Hepatocyte (in vitro differentiated cells): Measurements from ENCODE around the gene TAF8. TPM values are rescaled to one million over a fixed set of nuclear protein-coding genes. Genes with fewer than 3 reads are reported as not detected.

ENCODE experiments used
- DNase-seq: peaks from one replicate; pipeline ENCODE4 v3.0.0-alpha.2; 2016; ENCODE audit warnings: low spot score
- H2AFZ ChIP-seq: fragments of 200-600 bp; sonication (generic); 2 replicates; pipeline ENCODE4 v1.6.0; 2016; ENCODE audit warnings: antibody characterized with exemption, mild to moderate bottlenecking
- H3K27ac ChIP-seq: fragments of 200-600 bp; sonication (generic); 2 replicates; pipeline ENCODE4 v1.5.1; 2016; ENCODE audit warnings: mild to moderate bottlenecking
- H3K27me3 ChIP-seq: fragments of 200-600 bp; sonication (generic); 2 replicates; pipeline ENCODE4 v1.6.1; 2016
- H3K36me3 ChIP-seq: fragments of 200-600 bp; sonication (generic); replicated peaks from 2 replicates; pipeline ENCODE4 v1.5.1; 2016; ENCODE audit warnings: low read depth; ENCODE audit not compliant: insufficient read depth
- H3K4me1 ChIP-seq: fragments of 200-600 bp; sonication (generic); 2 replicates; pipeline ENCODE4 v1.5.1; 2016; ENCODE audit warnings: mild to moderate bottlenecking, moderate library complexity; ENCODE audit not compliant: insufficient read depth
- H3K4me2 ChIP-seq: fragments of 200-600 bp; sonication (generic); 2 replicates; pipeline ENCODE4 v1.6.0; 2016
- H3K4me3 ChIP-seq: fragments of 200-600 bp; sonication (generic); 2 replicates; pipeline ENCODE4 v1.5.1; 2016; ENCODE audit warnings: mild to moderate bottlenecking
- H3K79me2 ChIP-seq: fragments of 200-600 bp; sonication (generic); 2 replicates; pipeline ENCODE4 v1.6.0; 2017; ENCODE audit warnings: mild to moderate bottlenecking
- H3K9me2 ChIP-seq: fragments of 200-600 bp; sonication (generic); replicated peaks from 2 replicates; pipeline ENCODE4 v1.6.0; 2017; ENCODE audit warnings: mild to moderate bottlenecking; ENCODE audit not compliant: insufficient read depth
- H3K9me3 ChIP-seq: fragments of 200-600 bp; sonication (generic); 2 replicates; pipeline ENCODE4 v1.5.1; 2016; ENCODE audit warnings: low read depth, mild to moderate bottlenecking
- H4K20me1 ChIP-seq: fragments of 200-600 bp; sonication (generic); 2 replicates; pipeline ENCODE4 v1.6.0; 2016; ENCODE audit warnings: mild to moderate bottlenecking; ENCODE audit not compliant: insufficient read depth, poor library complexity, severe bottlenecking
- CTCF ChIP-seq: fragments of 200-600 bp; sonication (generic); IDR thresholded peaks from 2 replicates; pipeline ENCODE4 v1.5.1; 2016; ENCODE audit warnings: antibody characterized with exemption, mild to moderate bottlenecking; ENCODE audit not compliant: poor library complexity
- EZH2 ChIP-seq: fragments of 200-600 bp; sonication (generic); IDR thresholded peaks from 2 replicates; pipeline ENCODE4 v1.6.1; 2016; ENCODE audit warnings: antibody characterized with exemption, mild to moderate bottlenecking, borderline replicate concordance
- EZH2phosphoT487 ChIP-seq: fragments of 200-600 bp; sonication (generic); IDR thresholded peaks from one replicate; pipeline ENCODE4 v1.6.1; 2018; ENCODE audit warnings: antibody characterized with exemption, mild to moderate bottlenecking, low read depth, moderate library complexity; ENCODE audit not compliant: unreplicated experiment, severe bottlenecking
- WGBS: methylation state at CpG from one replicate; pipeline ENCODE4 v1.1.6; 2016; ENCODE audit warnings: low lambda C conversion rate; ENCODE audit errors: missing lambda C conversion rate; 5-methylcytosine and 5-hydroxymethylcytosine counted together
- polyA plus RNA-seq: library from polyadenylated mRNA; unstranded; fragments of >200 nt; fragmentation: Nextera tagmentation; extraction: Ambion mirVana; gene quantifications from 2 replicates; pipeline ENCODE4 v1.2.1, GENCODE V29; 2016
- total RNA-seq: library from RNA; depleted of rRNA; stranded (reverse); fragments of >200 nt; gene quantifications from 2 replicates; pipeline ENCODE4 v1.2.3, GENCODE V29; 2014

TAF8 gene
- total and polyA plus RNA-seq, 2 experiments from 2014 or later, result 14.0 to 25.1 TPM

GRCh38 chr6:42041481-42042053, 8.8 kb upstream of the TAF8 start:
- no peaks in the 10 kb centered on the region for H3K27me3 ChIP-seq
- TF ChIP-seq CTCF (no peak), EZH2phosphoT487 (no peak), EZH2 (no peak)
- H3K4me1 ChIP-seq, result peaks cover 51% of the 10 kb centered on the region
- WGBS, result 64% methylated on average over 7 of the region's 7 CpGs
- peak overlapping the region; percentile 20 for H3K27ac ChIP-seq
- peak overlapping the region; percentile 49 for H3K4me2 ChIP-seq
- no peak overlapping the region for H2AFZ ChIP-seq
- H4K20me1 ChIP-seq, result no peaks in the 10 kb centered on the region
- H3K9me2 ChIP-seq, result no peaks in the 10 kb centered on the region
- no peaks in the 10 kb centered on the region for H3K36me3 ChIP-seq
- DNase-seq, result no peak
- peaks cover 26% of the 10 kb centered on the region for H3K79me2 ChIP-seq
- H3K4me3 ChIP-seq, result no peak overlapping the region
- H3K9me3 ChIP-seq, result no peaks in the 10 kb centered on the region

- Histone ChIP-seq H3K9me3 (no peaks in the 10 kb centered on the region), H3K27me3 (no peaks in the 10 kb centered on the region), H3K4me1 (peaks cover 52% of the 10 kb centered on the region), H4K20me1 (no peaks in the 10 kb centered on the region), H3K4me3 (no peak overlapping the region), H3K9me2 (no peaks in the 10 kb centered on the region), H3K36me3 (no peaks in the 10 kb centered on the region), H3K27ac (peak overlapping the region; percentile 20), H2AFZ (no peak overlapping the region), H3K79me2 (peaks cover 26% of the 10 kb centered on the region), H3K4me2 (peak overlapping the region; percentile 49)
- 93% methylated on average over 10 of the region's 14 CpGs for WGBS
- TF ChIP-seq EZH2 (no peak), EZH2phosphoT487 (no peak), CTCF (no peak)
- DNase-seq, result no peak
Measured at GRCh38 chr6:42042108-42042507, 8.2 kb upstream of the TAF8 start.

GRCh38 chr6:42043787-42044475, 6.4 kb upstream of the TAF8 start:
- Histone ChIP-seq H3K4me1 (peaks cover 60% of the 10 kb centered on the region), H3K27ac (peak overlapping the region; percentile 83)

More at GRCh38 chr6:42043787-42044475, 6.4 kb upstream of the TAF8 start:
- peaks cover 29% of the 10 kb centered on the region for H3K79me2 ChIP-seq
- no peaks in the 10 kb centered on the region for H4K20me1 ChIP-seq
- H3K27me3 ChIP-seq, result no peaks in the 10 kb centered on the region
- no peaks in the 10 kb centered on the region for H3K9me2 ChIP-seq
- peak overlapping the region; percentile 69 for H3K4me2 ChIP-seq
- peak; percentile 98 for TF ChIP-seq CTCF
- TF ChIP-seq EZH2phosphoT487, result no peak
- H2AFZ ChIP-seq, result peak overlapping the region; percentile 35
- H3K4me3 ChIP-seq, result no peak overlapping the region
- H3K9me3 ChIP-seq, result no peaks in the 10 kb centered on the region
- peak; percentile 93 for DNase-seq
- 32% methylated on average over 21 of the region's 21 CpGs for WGBS
- H3K36me3 ChIP-seq, result no peaks in the 10 kb centered on the region
